K562 (cell line): ENCODE measurements around the gene WDR47. TPM values are rescaled to one million over a fixed set of nuclear protein-coding genes. Genes with fewer than 3 reads are reported as not detected.
A peak's percentile ranks its signal among the peaks of the same experiment; 100 is the strongest.

ENCODE experiments used
- ARHGAP35 ChIP-seq: fragments of 450-650 bp; IDR thresholded peaks from 2 replicates; pipeline ENCODE4 v1.6.1; 2018; ENCODE audit not compliant: partially characterized antibody
- ASH1L ChIP-seq: fragments of 450-650 bp; IDR thresholded peaks from 2 replicates; pipeline ENCODE4 v1.6.1; 2018; ENCODE audit warnings: borderline replicate concordance, mild to moderate bottlenecking, low read depth; ENCODE audit not compliant: partially characterized antibody
- ATF4 ChIP-seq: fragments of 450-650 bp; formaldehyde crosslinking; IDR thresholded peaks from 2 replicates; pipeline ENCODE4 v1.4.0; 2022; ENCODE audit warnings: mild to moderate bottlenecking, moderate library complexity
- DDX20 ChIP-seq: fragments of 450-650 bp; IDR thresholded peaks from 2 replicates; pipeline ENCODE4 v1.6.1; 2016; ENCODE audit warnings: missing genetic modification characterization, low read depth, mild to moderate bottlenecking, missing compliant biosample characterization, moderate library complexity
- DLX4 ChIP-seq: fragments of 250-450 bp; sonication (Bioruptor Pico); IDR thresholded peaks from 2 replicates; pipeline ENCODE4 v1.6.1; 2021; ENCODE audit warnings: mild to moderate bottlenecking
- MBD1 ChIP-seq: fragments of 250-450 bp; sonication (Bioruptor Pico); IDR thresholded peaks from 2 replicates; pipeline ENCODE4 v1.8.0; 2022; ENCODE audit warnings: inconsistent platforms
- NFIC ChIP-seq: fragments of 450-650 bp; IDR thresholded peaks from 2 replicates; pipeline ENCODE4 v1.6.1; 2017; ENCODE audit warnings: mild to moderate bottlenecking, inconsistent platforms
- RBFOX2 ChIP-seq: fragments of 200-400 bp; formaldehyde crosslinking; IDR thresholded peaks from 2 replicates; pipeline ENCODE4 v1.6.1; 2017; ENCODE audit warnings: low read depth, mild to moderate bottlenecking, low read length, moderate library complexity
- SFPQ ChIP-seq: fragments of 200-400 bp; formaldehyde crosslinking; IDR thresholded peaks from 2 replicates; pipeline ENCODE4 v1.6.1; 2017; ENCODE audit warnings: mild to moderate bottlenecking, low read depth, low read length, moderate library complexity
- TAF7 ChIP-seq: fragments of 450-650 bp; IDR thresholded peaks from 2 replicates; pipeline ENCODE4 v1.6.1; 2016; ENCODE audit warnings: missing genetic modification characterization, missing compliant biosample characterization
- THRAP3 ChIP-seq: fragments of 450-650 bp; IDR thresholded peaks from 2 replicates; pipeline ENCODE4 v1.6.1; 2016; ENCODE audit warnings: mild to moderate bottlenecking, inconsistent platforms, borderline replicate concordance
- ZNF282 ChIP-seq: sonication (generic); formaldehyde crosslinking; IDR thresholded peaks from 2 replicates; pipeline ENCODE4 v1.8.1; 2023; ENCODE audit warnings: missing genetic modification reagents
- ZNF436 ChIP-seq: fragments of 250-450, 450-650 bp; sonication (Bioruptor Pico); formaldehyde crosslinking; IDR thresholded peaks from 2 replicates; pipeline ENCODE4 v1.7.0; 2020; ENCODE audit warnings: mild to moderate bottlenecking
- polyA plus RNA-seq, 8 experiments: library from polyadenylated mRNA; depleted of rRNA in 4 of 8; stranded (reverse) in 5 of 8; unstranded in 3 of 8; fragments of >200 nt; fragmentation: Nextera tagmentation in 2 of 8; fragmentation: Illumina TruSeq in 1 of 8; extraction: Ambion mirVana in 2 of 8; extraction: Trizol in 1 of 8; gene quantifications; 2 replicates each; pipeline versions ENCODE4 v1.2.1 to v1.2.3, GENCODE V29; 2011 to 2014; ENCODE audit warnings: inconsistent platforms in 1 of 8, missing spikeins in 1 of 8
- total RNA-seq, 7 experiments: library from RNA; depleted of rRNA in 6 of 7; stranded (reverse); fragments of >200 nt in 6 of 7; fragmentation: Illumina TruSeq in 2 of 7; extraction: Trizol in 2 of 7; gene quantifications; 2 replicates each; pipeline versions ENCODE4 v1.2.1 to v1.2.3, GENCODE V29; 2011 to 2021; ENCODE audit warnings: low replicate concordance in 1 of 7

The WDR47 gene
- total and polyA plus RNA-seq, 9 of the 15 experiments (the other 6 are each of a cell fraction or from before 2014, with no cell fraction given), result 1.3 to 10.1 (median 4.9) TPM

GRCh38 chr1:108963052-108963686, 78.7 kb downstream of the WDR47 start, which contains the start of gene CLCC1 (continued):
- TF ChIP-seq ZNF436 (CRISPR knock-in tag), result no peak
- no peak for TF ChIP-seq ARHGAP35
- TF ChIP-seq DLX4 (CRISPR knock-in tag), result no peak
- TF ChIP-seq THRAP3, result no peak
- no peak for TF ChIP-seq ATF4 (CRISPR knock-in tag)
- no peak for TF ChIP-seq ASH1L
- TF ChIP-seq TAF7, result no peak; the same call in 1 of the 2 replicates
- peak; percentile 98 for TF ChIP-seq ZNF282 (CRISPR knock-in tag)
- TF ChIP-seq NFIC, result peak; percentile 28; the same call in 1 of the 2 replicates
- TF ChIP-seq MBD1 (CRISPR knock-in tag), result no peak
- TF ChIP-seq RBFOX2, result peak; percentile 100
- TF ChIP-seq DDX20 (tag), result no peak
- TF ChIP-seq SFPQ, result no peak
